Transverse colon (tissue), 4 donors: ENCODE results near the gene PRLHR.

Source experiments
- CTCF ChIP-seq, 5 experiments: fragments of 200-600 bp in 3 of 5; fragments of 450-650 bp in 2 of 5; sonication (generic) in 3 of 5; IDR thresholded peaks; 1 replicate in 2 of 5; 2 replicates in 3 of 5; pipeline ENCODE4 v1.5.1; 2016 to 2017; ENCODE audit warnings: antibody characterized with exemption in 5 of 5, inconsistent platforms in 3 of 5, mild to moderate bottlenecking in 2 of 5, moderate library complexity in 1 of 5
- EP300 ChIP-seq: sonication (generic); formaldehyde crosslinking; IDR thresholded peaks from one replicate; pipeline ENCODE4 v1.6.1; 2017; ENCODE audit warnings: antibody characterized with exemption, low read depth
- POLR2A ChIP-seq: fragments of 450-650 bp; IDR thresholded peaks from one replicate; pipeline ENCODE4 v1.6.1; 2016; ENCODE audit warnings: antibody characterized with exemption, mild to moderate bottlenecking, moderate library complexity
- POLR2AphosphoS5 ChIP-seq, 3 donors: sonication (generic); formaldehyde crosslinking; IDR thresholded peaks; one replicate each; pipeline ENCODE4 v1.6.1; 2016; ENCODE audit warnings: antibody characterized with exemption in 3 of 3

DNA sequence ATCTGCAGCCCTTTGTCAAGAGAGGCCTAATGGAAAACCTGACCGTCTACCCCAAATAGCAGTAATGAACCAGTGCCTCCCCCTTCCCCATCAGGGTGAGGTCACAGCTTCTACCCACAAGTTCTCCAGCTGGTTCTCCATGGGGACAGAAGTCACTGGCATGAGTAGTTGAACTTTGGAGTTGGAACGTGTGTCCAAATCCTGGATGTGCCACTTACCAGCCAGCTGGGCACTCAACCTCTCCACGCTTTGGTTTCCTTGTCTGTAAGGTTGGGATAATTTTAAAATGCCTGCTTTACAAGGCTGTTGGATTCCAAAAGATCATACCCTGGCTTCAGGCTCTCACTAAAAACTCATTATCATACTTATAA is 25.6 kb downstream of the PRLHR start:
- TF ChIP-seq CTCF (IDR thresholded peaks at IDR 0.05) (no peak), EP300 (no peak), POLR2A (no peak), POLR2AphosphoS5 (IDR thresholded peaks at IDR 0.05) (no peak)
